HS-5 (cell line): ENCODE measurements around the gene PPP5C.
"Not testable (repeated sequence)": the region's sequence is repeated elsewhere in the genome, so short reads cannot be mapped to it uniquely, and the experiment has no call there.

Experiments
- DNase-seq: peaks from one replicate; pipeline ENCODE4 v3.0.0-alpha.2; 2012; ENCODE audit warnings: low read depth

PPP5C gene

DNA sequence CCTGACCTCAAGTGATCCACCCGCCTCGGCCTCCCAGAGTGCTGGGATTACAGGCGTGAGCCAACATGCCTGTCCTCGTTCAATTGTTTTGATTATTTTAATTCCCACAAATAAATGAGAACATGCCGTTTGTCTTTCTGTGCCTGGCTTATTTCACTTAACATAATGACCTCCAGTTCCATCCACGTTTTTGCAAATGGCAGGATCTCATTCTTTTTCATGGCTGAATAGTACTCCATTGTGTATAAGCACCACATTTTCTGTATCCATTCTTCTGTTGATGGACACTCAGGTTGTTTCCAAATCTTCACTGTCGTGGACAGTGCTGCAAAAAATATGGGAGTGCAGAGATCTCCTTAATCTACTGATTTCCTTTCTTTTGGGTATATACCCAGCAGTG, 86.6 kb downstream of the PPP5C start:
- not testable (repeated sequence) for DNase-seq

DNA sequence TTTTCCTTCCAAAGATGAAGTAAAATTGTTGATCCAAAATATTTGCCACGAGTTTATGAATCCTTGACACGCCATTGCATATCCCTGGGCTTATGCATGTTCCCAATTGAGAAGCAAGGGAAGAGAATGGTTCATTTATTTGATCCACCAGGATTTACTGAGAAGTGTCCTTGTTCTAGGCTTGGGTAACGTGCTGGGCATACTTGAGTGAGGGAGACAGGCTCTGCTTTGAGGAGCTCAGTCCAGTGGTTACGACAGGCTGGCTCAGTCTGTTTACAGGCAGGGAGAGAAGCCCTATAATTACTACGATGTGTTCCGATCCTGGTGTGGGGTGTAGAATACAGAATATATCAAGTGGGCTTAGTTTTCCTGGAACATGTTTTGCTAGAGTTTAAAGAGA, 88.1 kb downstream of the PPP5C start:
- no peak for DNase-seq

DNA sequence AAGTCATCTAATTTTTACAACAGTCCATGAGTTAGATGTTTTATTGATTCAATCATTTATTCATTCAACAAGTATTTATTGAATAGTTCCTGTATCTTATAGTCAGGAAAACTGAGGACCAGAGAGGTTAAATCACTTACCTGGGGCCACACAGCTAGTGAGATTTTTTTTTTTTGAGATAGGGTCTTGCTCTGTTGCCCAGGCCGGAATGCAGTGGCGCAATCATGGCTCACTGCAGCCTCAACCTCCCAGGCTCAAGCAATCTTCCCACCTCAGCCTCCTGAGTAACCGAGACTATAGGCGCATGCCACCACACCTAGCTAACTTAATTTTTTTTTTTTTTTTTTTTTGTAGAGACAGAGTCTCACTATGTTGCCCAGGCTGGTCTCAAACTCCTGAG, 88.8 kb downstream of the PPP5C start:
- not testable (repeated sequence) for DNase-seq
